Heart right ventricle (tissue), 16 donors: ENCODE data around the gene ADAT3. TPM values are rescaled to one million over a fixed set of nuclear protein-coding genes. Genes with fewer than 3 reads are reported as not detected.
A peak's percentile ranks its signal among the peaks of the same experiment; 100 is the strongest.

Experiments used
- ATAC-seq, 8 donors: fragments of 200-7000 bp; cut with Tn5 transposase; one replicate each; pipeline ENCODE4 v1.9.1; 2020; ENCODE audit warnings: mild to moderate bottlenecking in 8 of 8, moderate library complexity in 8 of 8, moderate number of reproducible peaks in 1 of 8
- DNase-seq, 2 donors: peaks; one replicate each; pipeline ENCODE4 v3.0.0-alpha.2; 2020
- H3K27ac ChIP-seq, 10 donors: fragments of 200-600 bp; sonication (generic) in 2 of 10; one replicate each; pipeline versions ENCODE4 v1.5.0 to v1.8.0; 2020 to 2022; ENCODE audit warnings: mild to moderate bottlenecking in 3 of 10
- H3K27me3 ChIP-seq, 7 donors: fragments of 200-600 bp; one replicate each; pipeline ENCODE4 v1.8.0; 2021 to 2022; ENCODE audit warnings: mild to moderate bottlenecking in 2 of 7
- H3K36me3 ChIP-seq, 9 donors: fragments of 200-600 bp; sonication (generic) in 1 of 9; one replicate each; pipeline versions ENCODE4 v1.5.0 to v1.8.0; 2020 to 2022; ENCODE audit warnings: mild to moderate bottlenecking in 2 of 9
- H3K4me1 ChIP-seq, 9 donors: fragments of 200-600 bp; sonication (generic) in 1 of 9; one replicate each; pipeline versions ENCODE4 v1.5.0 to v1.8.0; 2020 to 2022; ENCODE audit warnings: mild to moderate bottlenecking in 4 of 9
- H3K4me3 ChIP-seq, 10 donors: fragments of 200-600 bp; sonication (generic) in 2 of 10; one replicate each; pipeline versions ENCODE4 v1.5.0 to v1.8.0; 2020 to 2022; ENCODE audit warnings: mild to moderate bottlenecking in 7 of 10, moderate library complexity in 2 of 10
- H3K9me3 ChIP-seq, 11 donors: fragments of 200-600 bp in 10 of 11; sonication (generic) in 2 of 11; one replicate each; pipeline versions ENCODE4 v1.5.0 to v1.8.0; 2013 to 2022; ENCODE audit warnings: mild to moderate bottlenecking in 2 of 11, control low read depth in 1 of 11, moderate library complexity in 1 of 11
- CTCF ChIP-seq, 9 donors: fragments of 200-600 bp; sonication (generic) in 2 of 9; IDR thresholded peaks; one replicate each; pipeline versions ENCODE4 v1.5.0 to v1.8.0; 2021 to 2022; ENCODE audit warnings: antibody characterized with exemption in 9 of 9, mild to moderate bottlenecking in 5 of 9, moderate library complexity in 1 of 9
- WGBS, 2 donors: extraction: QIAGEN DNeasy Blood & Tissue Kit; methylation state at CpG; one replicate each; pipeline ENCODE4 v1.1.7; 2013; ENCODE audit warnings: inconsistent platforms in 1 of 2; 5-methylcytosine and 5-hydroxymethylcytosine counted together
- intact Hi-C, 10 donors: fragments of 100-400 bp; cut with DNase I; formaldehyde crosslinking; loops; one replicate each; pipeline versions ENCODE4 v1.11.1 to v1.14.2; 2022
- polyA plus RNA-seq, 2 donors: library from polyadenylated mRNA; stranded (reverse); fragments of 200-250 nt; gene quantifications; one replicate each; pipeline ENCODE4 v1.2.3, GENCODE V29; 2013
- total RNA-seq, 10 donors: library from RNA; stranded (reverse); fragmentation: NEBNext Ultra II Directional in 3 of 10; extraction: Animal tissue kit (Norgen Biotek cat#: 25700) in 3 of 10; gene quantifications; one replicate each; pipeline versions ENCODE4 v1.2.1 to v1.2.4, GENCODE V29; 2021 to 2023
- donor health status: Arrhythmogenic right ventricular cardiomyopathy.
- donor health status: ischemic (EF 13 %, LVEDD 7.1; RV severe dilation, severe dysfunction).
- donor health status: healthy with polysubstance abuse.
- donor health status: DM: no; HTN: yes; CAD: no.
- donor health status: DM: no; HTN: no; CAD: no.
- donor health status: ischemic (EF 25% LVEDD 6.9; RV normal size, moderate dysfunction).
- donor health status: ischemic (EF 25% LVEDD 5.7; RV mildly dilated, moderate dysfunction).
- donor health status: healthy.
- donor health status: DM: yes; HTN: yes; CAD: no.
- donor health status: Ischemic cardiomyopathy.
- donor health status: ischemic (EF 35%, LVEDD 5.7; RV mildly dilated, moderate dysfunction).
- donor health status: nonischemic (EF 11% LVEDD 7.7; RV severe dilation, severe dysfunction).
- donor health status: DM: yes; HTN: yes; CAD: no.
- donor health status: PGD.
- donor health status: ischemic (EF 29% LVEDD 5.4; RV normal size, mild dysfunction).
- donor health status: nonischemic (EF 23%, LVEDD 6.1; RV moderate dilation, normal function).

The ADAT3 gene
- total and polyA plus RNA-seq, 12 donors = 0.94 to 4.3 (median 1.6) TPM

- H3K9me3 ChIP-seq = no peaks in the 10 kb centered on the region
- no peak for TF ChIP-seq CTCF (IDR thresholded peaks at IDR 0.05)
- WGBS, 2 donors = 3 to 4% methylated on average over 67 to 72 of the region's 73 CpGs
- ATAC-seq (peak; percentile 24 to 60 (median 48)), DNase-seq (peak; percentile 80 to 89)
- peak overlapping the region; percentile 33 to 67 (median 58) for H3K4me3 ChIP-seq
- intact Hi-C loops = no loop called here
- H3K27me3 ChIP-seq = no peaks in the 10 kb centered on the region
- peak overlapping the region; percentile 70 to 97 (median 94) for H3K27ac ChIP-seq
- H3K36me3 ChIP-seq = peaks cover 0 to 6% (median 0%) of the 10 kb centered on the region in 9 donors
- peaks cover 34 to 98% (median 84%) of the 10 kb centered on the region in 9 donors for H3K4me1 ChIP-seq
These were observed 48.2 kb upstream of the ADAT3 start for GRCh38 chr19:1856698-1857603.

- Histone ChIP-seq H3K27me3 (no peaks in the 10 kb centered on the region), H3K9me3 (no peaks in the 10 kb centered on the region), H3K36me3 (peaks cover 0 to 6% (median 0%) of the 10 kb centered on the region in 9 donors), H3K27ac (peak overlapping the region; percentile 70 to 97 (median 94)), H3K4me3 (peak overlapping the region in 9 of 10 donors; percentile 44 to 67 (median 59)), H3K4me1 (peaks cover 39 to 94% (median 87%) of the 10 kb centered on the region in 9 donors)
- TF ChIP-seq CTCF (IDR thresholded peaks at IDR 0.05) = no peak
- DNase-seq (no peak), ATAC-seq (no peak)
- intact Hi-C loops = no loop called here
- WGBS, 2 donors = 63 to 64% methylated on average over 15 to 16 of the region's 16 CpGs
These were observed 47.4 kb upstream of the ADAT3 start for GRCh38 chr19:1857648-1858326.

- H3K9me3 ChIP-seq = no peaks in the 10 kb centered on the region
- no peak overlapping the region for H3K4me3 ChIP-seq
- DNase-seq (no peak), ATAC-seq (no peak)
- no peak for TF ChIP-seq CTCF (IDR thresholded peaks at IDR 0.05)
- peaks cover 38 to 88% (median 84%) of the 10 kb centered on the region in 9 donors for H3K4me1 ChIP-seq
- H3K36me3 ChIP-seq = peaks cover 0 to 6% (median 0%) of the 10 kb centered on the region in 9 donors
- intact Hi-C loops = no loop called here
- peak overlapping the region in 8 of 10 donors; percentile 82 to 97 (median 94) for H3K27ac ChIP-seq
- no peaks in the 10 kb centered on the region for H3K27me3 ChIP-seq
- WGBS, 2 donors = 77 to 80% methylated on average over 10 of the region's 10 CpGs
These were observed 46.7 kb upstream of the ADAT3 start for GRCh38 chr19:1858412-1859081.

GRCh38 chr19:1859331-1859781, 45.8 kb upstream of the ADAT3 start:
- WGBS, 2 donors = 66% methylated on average over 18 of the region's 18 CpGs
- Histone ChIP-seq H3K4me3 (peak overlapping the region in 1 of 10 donors; percentile 24), H3K4me1 (peaks cover 34 to 82% (median 76%) of the 10 kb centered on the region in 9 donors), H3K36me3 (peaks cover 0 to under 1% (median 0%) of the 10 kb centered on the region in 9 donors), H3K9me3 (no peaks in the 10 kb centered on the region), H3K27ac (peak overlapping the region in 6 of 10 donors; percentile 23 to 58 (median 45)), H3K27me3 (no peaks in the 10 kb centered on the region)
- DNase-seq (no peak), ATAC-seq (no peak)
- no peak for TF ChIP-seq CTCF (IDR thresholded peaks at IDR 0.05)
- intact Hi-C loops = no loop called here
